Measurements from ENCODE around the gene XRCC3.

GRCh38 chr14:103700753-103701490 lies 14.3 kb downstream of the XRCC3 start:
- TF ChIP-seq CTCF (conservative IDR thresholded peaks at IDR 0.05) (no peak), ZFX (IDR thresholded peaks at IDR 0.05) (no peak)
